Neutrophil (primary cell): Measurements from ENCODE around the gene SULT1A2.
"Not testable (repeated sequence)": the region's sequence is repeated elsewhere in the genome, so short reads cannot be mapped to it uniquely, and the experiment has no call there.

Source experiments
- H3K27ac ChIP-seq: fragments of 200-600 bp; sonication (generic); 2 replicates; pipeline ENCODE4 v1.5.1; 2016; ENCODE audit warnings: mild to moderate bottlenecking, moderate library complexity
- H3K27me3 ChIP-seq: fragments of 200-600 bp; sonication (generic); 2 replicates; pipeline ENCODE4 v1.6.0; 2016; ENCODE audit warnings: mild to moderate bottlenecking
- H3K36me3 ChIP-seq: fragments of 200-600 bp; sonication (generic); 2 replicates; pipeline ENCODE4 v1.5.1; 2017
- H3K4me1 ChIP-seq, 2 experiments: fragments of 200-600 bp in 1 of 2; sonication (generic) in 1 of 2; 1 replicate in 1 of 2; 2 replicates in 1 of 2; pipeline versions ENCODE4 v1.5.1 to v1.6.1; 2013 to 2016; ENCODE audit warnings: low read depth in 1 of 2, low read length in 1 of 2, mild to moderate bottlenecking in 1 of 2, moderate library complexity in 1 of 2; ENCODE audit not compliant: control insufficient read depth in 1 of 2, insufficient read depth in 1 of 2
- H3K4me3 ChIP-seq, 2 experiments: fragments of 200-600 bp in 1 of 2; sonication (generic) in 1 of 2; 1 replicate in 1 of 2; 2 replicates in 1 of 2; pipeline ENCODE4 v1.5.1; 2013 to 2016; ENCODE audit warnings: low read depth in 1 of 2, low read length in 1 of 2, mild to moderate bottlenecking in 1 of 2, moderate library complexity in 1 of 2
- H3K9me3 ChIP-seq: fragments of 200-600 bp; sonication (generic); 2 replicates; pipeline ENCODE4 v1.5.1; 2016
- CTCF ChIP-seq: fragments of 200-600 bp; sonication (generic); IDR thresholded peaks from 2 replicates; pipeline ENCODE4 v1.5.1; 2016; ENCODE audit warnings: antibody characterized with exemption

Gene SULT1A2

GRCh38 chr16:28606291-28607115, 9.7 kb upstream of the SULT1A2 start:
- H3K4me1 ChIP-seq, result peaks cover 40 to 47% of the 10 kb centered on the region in 2 experiments
- H3K9me3 ChIP-seq, result no peaks in the 10 kb centered on the region
- no peak for TF ChIP-seq CTCF
- no peak overlapping the region for H3K4me3 ChIP-seq
- no peak overlapping the region for H3K27ac ChIP-seq
- peaks cover 56% of the 10 kb centered on the region for H3K36me3 ChIP-seq
- H3K27me3 ChIP-seq, result no peaks in the 10 kb centered on the region

GRCh38 chr16:28604186-28604565, 7.3 kb upstream of the SULT1A2 start:
- no peaks in the 10 kb centered on the region for H3K9me3 ChIP-seq
- no peak for TF ChIP-seq CTCF
- H3K4me3 ChIP-seq, result no peak overlapping the region
- H3K4me1 ChIP-seq, result peaks cover 17 to 31% of the 10 kb centered on the region in 2 experiments
- H3K36me3 ChIP-seq, result peaks cover 56% of the 10 kb centered on the region
- H3K27me3 ChIP-seq, result no peaks in the 10 kb centered on the region
- H3K27ac ChIP-seq, result peak overlapping the region; percentile 57

GRCh38 chr16:28603381-28604185, 6.7 kb upstream of the SULT1A2 start:
- TF ChIP-seq CTCF, result no peak
- H3K4me1 ChIP-seq, result peaks cover 11 to 26% of the 10 kb centered on the region in 2 experiments
- H3K4me3 ChIP-seq, result no peak overlapping the region
- no peaks in the 10 kb centered on the region for H3K27me3 ChIP-seq
- H3K36me3 ChIP-seq, result peaks cover 56% of the 10 kb centered on the region
- H3K27ac ChIP-seq, result peak overlapping the region; percentile 57
- no peaks in the 10 kb centered on the region for H3K9me3 ChIP-seq

GRCh38 chr16:28602529-28602928, 5.7 kb upstream of the SULT1A2 start:
- TF ChIP-seq CTCF, result no peak
- Histone ChIP-seq H3K27me3 (no peaks in the 10 kb centered on the region), H3K36me3 (peaks cover 49% of the 10 kb centered on the region), H3K4me1 (peaks cover 11 to 26% of the 10 kb centered on the region in 2 experiments), H3K9me3 (no peaks in the 10 kb centered on the region), H3K4me3 (no peak overlapping the region), H3K27ac (no peak overlapping the region)

- H3K4me3 ChIP-seq, H3K27ac ChIP-seq, H3K27me3 ChIP-seq, H3K9me3 ChIP-seq: not testable (repeated sequence)
- peaks cover 16 to 30% of the 10 kb centered on the region in 2 experiments for H3K4me1 ChIP-seq
- H3K36me3 ChIP-seq, result peaks cover 45% of the 10 kb centered on the region
Observed at GRCh38 chr16:28602062-28602461, 5.2 kb upstream of the SULT1A2 start.

GRCh38 chr16:28601589-28601988, 4.7 kb upstream of the SULT1A2 start:
- not testable (repeated sequence) for H3K27me3 ChIP-seq, H3K4me3 ChIP-seq, H3K9me3 ChIP-seq, H3K27ac ChIP-seq
- H3K4me1 ChIP-seq, result peaks cover 21 to 35% of the 10 kb centered on the region in 2 experiments
- H3K36me3 ChIP-seq, result peaks cover 41% of the 10 kb centered on the region

GRCh38 chr16:28600965-28601364, 4.1 kb upstream of the SULT1A2 start:
- H3K9me3 ChIP-seq, H3K4me3 ChIP-seq, H3K27me3 ChIP-seq: not testable (repeated sequence)
- peak overlapping the region; percentile 41 for H3K27ac ChIP-seq
- H3K4me1 ChIP-seq, result peaks cover 27 to 40% of the 10 kb centered on the region in 2 experiments
- peaks cover 34% of the 10 kb centered on the region for H3K36me3 ChIP-seq

- H3K27me3 ChIP-seq, result not testable (repeated sequence)
Observed at GRCh38 chr16:28599377-28600285, 2.8 kb upstream of the SULT1A2 start.

More at GRCh38 chr16:28599377-28600285, 2.8 kb upstream of the SULT1A2 start:
- not testable (repeated sequence) for H3K4me3 ChIP-seq, H3K27ac ChIP-seq, H3K9me3 ChIP-seq
- peaks cover 21% of the 10 kb centered on the region for H3K36me3 ChIP-seq
- peaks cover 27 to 40% of the 10 kb centered on the region in 2 experiments for H3K4me1 ChIP-seq
